Measurements from ENCODE around the gene NUDCD3.

The NUDCD3 gene

DNA sequence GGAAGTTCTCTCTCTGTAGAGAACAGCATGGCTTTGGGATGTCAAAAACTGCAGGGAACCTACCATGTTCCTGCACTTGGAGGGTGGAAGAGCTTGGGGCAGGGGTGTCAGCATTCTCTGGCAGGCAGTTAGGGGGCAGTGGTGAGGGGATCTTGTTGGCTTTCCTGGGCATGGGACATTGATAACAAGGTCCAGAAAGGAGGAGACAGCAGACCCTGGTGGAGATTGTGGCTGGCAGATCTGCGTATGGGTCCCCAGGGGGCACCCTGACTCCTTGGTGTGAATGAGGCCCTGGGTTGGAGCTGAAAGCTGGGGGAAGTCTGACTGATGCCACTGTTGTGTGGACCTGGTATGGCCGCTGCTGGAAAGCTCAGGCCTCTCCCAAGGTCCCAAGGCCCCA lies 142.2 kb downstream of the NUDCD3 start:
- DNase-seq, result no peak

DNA sequence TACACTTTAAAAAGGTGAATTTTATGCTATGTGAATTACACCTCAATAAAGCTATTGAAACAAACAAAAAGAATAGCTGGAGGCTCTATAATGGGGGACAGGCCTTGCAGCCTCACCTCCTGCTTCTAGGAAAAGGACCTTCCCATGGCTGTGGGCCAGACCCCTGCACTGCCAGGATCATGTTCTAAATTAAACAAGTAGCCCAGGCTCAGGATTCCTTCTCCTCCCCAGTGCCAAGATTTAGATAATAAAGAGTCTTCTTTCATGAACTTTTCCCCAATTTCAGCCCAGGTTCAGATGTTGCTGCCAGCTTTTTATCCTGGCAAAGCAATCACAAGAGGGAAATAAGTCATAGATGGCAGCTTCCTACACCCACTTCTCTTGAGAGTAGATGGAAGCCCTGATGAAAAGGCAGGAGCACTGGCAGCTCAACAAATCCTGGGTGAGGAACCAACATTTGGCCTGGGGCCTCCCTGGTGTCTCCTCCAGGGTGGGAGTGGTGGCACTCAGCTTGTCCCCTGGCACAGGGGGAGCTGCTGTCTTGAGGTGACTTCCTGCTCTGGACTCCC lies 142.8 kb downstream of the NUDCD3 start:
- DNase-seq, result no peak

DNA sequence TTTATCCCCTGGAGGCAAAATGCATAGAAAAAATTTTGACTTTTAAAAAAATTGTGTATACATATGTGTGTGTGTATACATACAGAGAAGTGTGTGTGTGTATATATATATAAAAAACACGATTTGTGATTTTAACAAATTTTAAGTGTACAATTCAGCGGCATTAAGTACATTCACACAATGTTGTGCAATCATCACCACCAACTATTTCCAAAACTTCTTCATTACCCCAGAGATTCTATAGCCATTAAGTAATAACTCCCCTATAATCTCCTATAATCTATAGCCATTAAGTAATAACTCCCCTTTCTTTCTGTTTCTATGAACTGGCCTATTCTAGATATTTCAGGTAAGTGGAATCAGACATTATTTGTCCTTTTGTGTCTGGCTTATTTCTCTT lies 144.4 kb downstream of the NUDCD3 start:
- DNase-seq, result no peak

DNA sequence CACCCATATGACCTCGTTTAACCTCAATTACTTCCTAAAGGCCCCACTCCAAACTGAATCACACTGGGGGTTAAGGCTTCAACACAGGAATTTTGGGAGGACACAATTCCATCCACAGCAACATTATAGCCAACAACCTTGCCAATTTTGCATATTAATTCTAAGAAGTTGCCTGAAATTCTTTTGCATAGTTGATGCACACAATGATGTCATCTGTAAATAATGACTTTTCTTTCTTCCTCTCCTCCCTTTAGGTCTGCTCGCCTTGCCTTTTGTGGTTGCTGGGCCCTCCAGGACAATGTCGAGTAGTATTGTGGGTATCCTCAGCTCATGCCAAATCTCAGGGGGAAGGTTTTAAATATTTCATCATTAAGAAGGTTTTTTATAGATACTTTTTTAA lies 149.1 kb downstream of the NUDCD3 start:
- DNase-seq, result no peak

DNA sequence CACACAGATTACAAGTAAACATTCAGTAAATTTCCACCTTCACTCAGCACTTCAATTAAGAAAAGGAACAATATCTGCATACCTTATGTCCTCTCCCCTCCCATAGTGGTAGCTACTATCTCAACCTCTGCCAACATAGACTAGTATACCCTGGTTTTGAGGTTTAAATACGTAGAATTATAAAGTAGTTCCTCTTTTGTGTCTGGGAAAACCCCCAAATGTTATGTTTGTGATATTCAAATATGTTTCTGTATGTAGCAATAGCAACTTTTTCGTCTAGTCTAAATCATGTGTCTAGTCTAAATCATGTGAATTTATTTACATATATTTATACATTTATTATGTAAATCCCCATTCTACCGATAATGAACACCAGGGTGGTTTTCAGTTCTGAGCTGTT lies 151.9 kb downstream of the NUDCD3 start:
- no peak for DNase-seq

DNA sequence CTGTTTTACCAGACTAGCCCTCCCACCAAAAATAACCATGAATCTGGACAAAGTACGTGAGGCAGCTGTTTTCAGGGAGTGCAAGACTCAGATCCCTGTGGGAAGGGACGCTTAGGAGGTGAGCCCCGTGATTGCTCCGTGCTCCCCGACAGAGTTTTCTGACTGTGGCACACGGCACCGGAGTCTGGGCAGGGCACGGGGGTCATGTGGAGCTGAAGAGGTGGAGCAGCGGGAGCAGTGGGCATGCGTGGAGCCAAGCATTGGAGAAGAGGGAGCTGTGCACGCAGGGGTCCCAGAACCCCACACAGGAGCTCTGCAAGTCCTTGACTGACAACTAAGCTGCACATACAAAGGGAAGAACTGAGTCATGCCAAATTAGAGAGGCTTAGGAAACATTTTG lies 154.0 kb downstream of the NUDCD3 start:
- no peak for DNase-seq

DNA sequence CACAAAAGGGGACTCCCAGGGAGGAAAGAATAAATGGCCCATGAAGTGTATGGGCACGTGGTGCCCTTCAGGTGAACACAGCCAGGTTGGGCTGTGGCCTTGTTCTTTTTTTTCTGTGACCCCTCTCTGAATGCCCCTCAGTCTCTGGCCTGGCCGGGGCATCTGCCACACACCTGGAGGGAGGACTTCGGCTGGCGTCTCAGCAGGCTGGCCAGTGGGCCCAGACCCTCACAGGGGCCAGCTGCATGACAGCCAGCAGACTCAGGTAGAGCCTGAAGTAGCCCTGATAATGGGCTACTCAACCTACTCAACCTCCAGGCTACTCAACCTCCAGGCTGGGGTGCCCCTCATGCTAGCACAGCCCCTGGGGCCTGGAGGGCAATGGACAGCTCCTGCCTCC lies 155.3 kb downstream of the NUDCD3 start:
- DNase-seq, result no peak

DNA sequence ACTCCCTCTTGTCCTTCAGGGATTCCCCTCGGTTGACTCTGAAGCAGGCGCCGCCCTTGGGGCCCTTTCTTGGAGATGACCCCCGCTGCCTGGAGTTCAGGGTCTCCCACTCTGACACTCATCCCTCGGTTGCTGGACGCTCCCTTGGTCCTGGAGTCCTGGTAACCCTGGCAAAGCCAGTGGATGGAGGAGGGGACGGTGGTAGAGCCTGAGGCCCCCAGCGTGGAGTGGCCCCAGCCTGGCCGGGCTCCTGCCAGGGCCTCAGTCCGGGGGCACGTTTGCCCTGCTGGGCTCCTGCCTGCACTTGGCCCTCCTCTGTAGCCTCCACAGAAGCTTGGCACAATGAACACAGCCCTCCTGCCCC lies 155.7 kb downstream of the NUDCD3 start:
- DNase-seq, result no peak

DNA sequence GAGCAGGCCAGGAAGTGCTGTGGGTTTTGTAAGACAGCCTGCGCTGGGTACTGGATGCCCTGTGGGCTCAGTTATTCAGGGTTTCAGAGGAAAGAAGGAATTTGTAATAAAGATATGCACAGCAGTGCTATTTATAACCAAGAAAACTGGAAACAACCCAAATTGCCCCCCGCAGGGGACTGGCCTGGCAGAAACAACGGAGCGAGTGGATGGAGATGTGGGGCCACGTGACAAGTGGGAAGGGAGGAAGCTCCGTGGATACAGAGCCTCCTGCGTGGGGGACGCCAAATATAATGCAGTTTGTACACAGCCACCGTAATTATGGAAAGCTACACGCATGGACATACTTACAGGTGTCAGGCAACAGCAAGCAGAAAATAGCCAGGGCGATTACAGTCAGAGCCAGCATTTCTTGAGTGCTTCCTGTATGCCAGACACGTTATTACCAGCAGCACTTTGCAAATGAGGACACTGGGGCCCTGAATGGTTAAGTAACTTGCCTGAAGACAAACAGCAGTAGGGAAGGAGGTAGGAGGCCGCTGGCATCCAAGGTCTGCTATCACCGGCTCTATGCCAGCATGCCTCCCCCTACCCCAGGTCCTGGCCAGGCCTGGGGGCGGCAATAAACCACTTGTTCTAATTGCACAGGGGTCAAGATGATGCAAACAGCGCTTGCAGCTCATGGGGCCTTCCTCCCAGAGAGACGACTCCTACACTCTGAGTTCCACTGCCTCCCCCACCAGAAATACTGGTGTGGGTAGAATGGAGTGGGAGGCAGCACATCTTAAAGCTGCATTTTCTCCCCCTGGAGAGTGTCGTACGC lies 156.3 kb downstream of the NUDCD3 start:
- no peak for DNase-seq

DNA sequence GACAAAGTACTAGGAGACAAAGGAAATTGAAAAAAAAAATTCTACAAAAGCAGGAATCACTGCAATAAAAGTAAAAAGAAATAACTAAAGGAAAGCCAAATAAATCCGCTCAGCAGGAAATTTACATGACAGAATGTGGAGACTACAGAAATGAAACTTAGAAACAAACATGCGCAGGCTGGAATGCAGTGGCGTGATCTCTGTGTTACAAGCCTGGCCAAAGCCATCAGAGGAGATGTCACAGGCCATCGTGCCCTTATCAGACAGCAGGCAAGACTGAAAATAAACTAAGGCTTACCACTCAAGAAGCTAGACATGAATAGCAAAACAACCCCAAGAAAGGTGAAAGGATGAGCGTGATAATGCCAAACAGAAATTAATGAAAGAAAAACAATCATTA lies 158.8 kb downstream of the NUDCD3 start:
- no peak for DNase-seq

DNA sequence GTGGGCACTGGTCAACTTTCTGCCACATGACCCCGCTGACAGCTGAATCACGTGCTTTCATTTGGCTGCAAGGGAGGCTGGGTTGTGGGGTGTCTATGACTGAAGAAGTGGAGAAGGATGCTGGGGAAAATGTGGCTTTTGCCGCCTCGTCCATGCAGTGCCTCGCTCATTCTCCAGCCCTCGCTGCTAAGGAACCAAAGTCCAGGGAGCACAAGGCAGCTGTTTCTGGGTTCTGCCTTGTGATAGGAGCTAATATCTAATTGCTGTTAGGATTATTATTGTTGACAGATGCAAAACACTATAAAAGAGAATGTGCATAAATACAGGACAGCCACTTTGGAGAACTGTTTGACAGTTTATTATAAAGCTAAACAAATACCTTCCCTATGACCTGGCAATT lies 160.1 kb downstream of the NUDCD3 start:
- no peak for DNase-seq

DNA sequence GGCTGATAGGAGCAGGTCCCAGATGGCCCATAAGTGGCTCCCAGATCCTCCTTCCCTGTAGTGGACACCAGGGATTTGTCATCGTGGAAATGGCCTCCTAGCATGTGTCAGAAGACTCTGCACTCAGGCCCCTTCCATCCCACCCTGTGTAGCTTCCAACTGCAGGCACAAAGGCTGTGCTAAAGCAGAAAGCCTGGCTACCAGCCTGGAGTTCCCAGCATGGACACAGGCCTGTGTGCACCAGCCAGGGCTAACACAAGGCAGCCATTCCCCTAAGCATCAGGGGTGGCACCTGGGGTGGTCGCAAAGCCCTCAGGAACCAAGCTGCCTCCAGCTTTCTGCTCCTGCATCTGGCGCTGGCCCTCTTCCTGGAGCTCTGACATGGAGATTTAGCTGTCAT lies 160.6 kb downstream of the NUDCD3 start:
- DNase-seq, result no peak
